Middle frontal gyrus (tissue), 1 donor: ENCODE data around the gene CHST4.
"Not testable (repeated sequence)": the region's sequence is repeated elsewhere in the genome, so short reads cannot be mapped to it uniquely, and the experiment has no call there.

Experiments
- DNase-seq: peaks from one replicate; pipeline ENCODE4 v3.0.0-alpha.2; 2015; ENCODE audit warnings: low spot score; ENCODE audit errors: extremely low spot score

CHST4 gene

GRCh38 chr16:71526111-71526631, at the start of gene CHST4:
CHST4 (plus strand) TSS chr16:71526426; CDS start chr16:71536678, 10,252 bp downstream.
- DNase-seq: no peak

- DNase-seq: no peak
These were observed 49.6 kb upstream of the CHST4 start for GRCh38 chr16:71476457-71477124.

- DNase-seq: no peak
These were observed 46.8 kb upstream of the CHST4 start for GRCh38 chr16:71479420-71479819.

GRCh38 chr16:71480956-71481355, 45.3 kb upstream of the CHST4 start:
- no peak for DNase-seq

GRCh38 chr16:71482569-71482968, 43.7 kb upstream of the CHST4 start:
- no peak for DNase-seq

- DNase-seq: peak; percentile 89
These were observed 42.0 kb upstream of the CHST4 start for GRCh38 chr16:71484006-71484893.

GRCh38 chr16:71489122-71489521, 37.1 kb upstream of the CHST4 start, which contains the start of gene ZNF19:
ZNF19 (minus strand) TSS chr16:71489324; CDS start chr16:71482114, 7,210 bp downstream.
- DNase-seq: no peak

GRCh38 chr16:71490361-71490760, 35.9 kb upstream of the CHST4 start:
- DNase-seq: no peak

- DNase-seq: no peak
These were observed 35.2 kb upstream of the CHST4 start for GRCh38 chr16:71491054-71491453.

GRCh38 chr16:71492786-71493185, 33.4 kb upstream of the CHST4 start:
- no peak for DNase-seq

- no peak for DNase-seq
These were observed 33.0 kb upstream of the CHST4 start for GRCh38 chr16:71493213-71493612.

GRCh38 chr16:71498031-71498430, 28.2 kb upstream of the CHST4 start:
- DNase-seq: no peak

- DNase-seq: peak; percentile 42
These were observed 26.4 kb upstream of the CHST4 start for GRCh38 chr16:71499775-71500364.

- DNase-seq: no peak
These were observed 25.3 kb upstream of the CHST4 start for GRCh38 chr16:71500964-71501363.

- no peak for DNase-seq
These were observed 24.7 kb upstream of the CHST4 start for GRCh38 chr16:71501547-71501946.

GRCh38 chr16:71504051-71504450, 22.2 kb upstream of the CHST4 start:
- not testable (repeated sequence) for DNase-seq

GRCh38 chr16:71504901-71505300, 21.3 kb upstream of the CHST4 start:
- DNase-seq: no peak

- no peak for DNase-seq
These were observed 19.2 kb upstream of the CHST4 start for GRCh38 chr16:71507061-71507460.

GRCh38 chr16:71513302-71513701, 12.9 kb upstream of the CHST4 start:
- no peak for DNase-seq

- DNase-seq: no peak
These were observed 11.8 kb upstream of the CHST4 start for GRCh38 chr16:71514476-71514875.

GRCh38 chr16:71515026-71515425, 11.2 kb upstream of the CHST4 start:
- DNase-seq: no peak

- DNase-seq: no peak
These were observed 5.7 kb upstream of the CHST4 start for GRCh38 chr16:71520550-71520949.
